NCI-H460 (cell line): ENCODE measurements around the gene TPI1. TPM values are rescaled to one million over a fixed set of nuclear protein-coding genes. Genes with fewer than 3 reads are reported as not detected.

ENCODE experiments used
- DNase-seq: peaks from one replicate; pipeline ENCODE4 v3.0.0-alpha.2; 2016; ENCODE audit warnings: low read depth; ENCODE audit errors: extremely low read depth
- polyA plus RNA-seq: library from polyadenylated mRNA; depleted of rRNA; stranded (reverse); fragments of >200 nt; gene quantifications from 2 replicates; pipeline ENCODE4 v1.2.3, GENCODE V29; 2014; cell fraction: nucleus; rRNA removed
- total RNA-seq: library from RNA; depleted of rRNA; stranded (reverse); fragments of >200 nt; shearing (Covaris generic); gene quantifications from 2 replicates; pipeline ENCODE4 v1.2.3, GENCODE V29; 2014; rRNA removed

TPI1 gene
- 885 and 1,221 TPM in 2 replicates for total RNA-seq
- 1,065 and 1,085 TPM in 2 replicates for polyA plus RNA-seq

DNA sequence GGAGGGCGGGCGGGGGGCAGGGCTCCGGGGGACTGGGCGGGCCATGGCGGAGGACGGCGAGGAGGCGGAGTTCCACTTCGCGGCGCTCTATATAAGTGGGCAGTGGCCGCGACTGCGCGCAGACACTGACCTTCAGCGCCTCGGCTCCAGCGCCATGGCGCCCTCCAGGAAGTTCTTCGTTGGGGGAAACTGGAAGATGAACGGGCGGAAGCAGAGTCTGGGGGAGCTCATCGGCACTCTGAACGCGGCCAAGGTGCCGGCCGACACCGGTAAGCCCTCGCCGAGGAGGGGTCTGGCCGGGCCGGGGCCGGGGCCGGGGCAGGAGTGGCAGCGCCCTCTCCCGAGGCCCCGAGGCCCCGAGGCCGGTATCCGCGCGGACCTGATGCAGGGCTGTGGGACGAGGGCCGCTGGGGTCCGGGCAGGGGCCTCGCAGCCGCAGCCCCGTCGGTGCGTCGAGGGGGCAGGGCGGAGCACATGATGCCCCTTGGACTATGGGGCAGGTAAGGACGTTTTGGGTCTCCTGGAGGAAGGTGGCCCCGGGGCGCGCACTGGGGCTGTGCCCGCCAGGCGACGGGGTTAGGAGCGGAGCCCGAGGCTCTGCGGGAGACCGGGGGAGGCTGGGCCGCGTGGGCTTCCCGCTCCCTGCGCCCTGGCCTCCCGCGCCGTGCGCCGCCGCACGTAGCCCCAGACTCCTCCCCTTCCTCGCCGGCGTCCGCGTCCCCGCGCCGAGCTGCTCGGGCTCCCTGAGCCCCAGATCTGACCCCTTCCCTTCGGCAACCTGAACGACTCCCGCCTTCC, at the start of gene TPI1:
Gene TPI1, plus strand, starts transcription at position 119 of the 798 bp plus-strand sequence. Its CDS starts 36 bp downstream, at position 155.
- peak; percentile 63 for DNase-seq

GRCh38 chr12:6817662-6818157, 49.6 kb upstream of the TPI1 start:
- no peak for DNase-seq

GRCh38 chr12:6818222-6818621, 49.1 kb upstream of the TPI1 start:
- no peak for DNase-seq

DNA sequence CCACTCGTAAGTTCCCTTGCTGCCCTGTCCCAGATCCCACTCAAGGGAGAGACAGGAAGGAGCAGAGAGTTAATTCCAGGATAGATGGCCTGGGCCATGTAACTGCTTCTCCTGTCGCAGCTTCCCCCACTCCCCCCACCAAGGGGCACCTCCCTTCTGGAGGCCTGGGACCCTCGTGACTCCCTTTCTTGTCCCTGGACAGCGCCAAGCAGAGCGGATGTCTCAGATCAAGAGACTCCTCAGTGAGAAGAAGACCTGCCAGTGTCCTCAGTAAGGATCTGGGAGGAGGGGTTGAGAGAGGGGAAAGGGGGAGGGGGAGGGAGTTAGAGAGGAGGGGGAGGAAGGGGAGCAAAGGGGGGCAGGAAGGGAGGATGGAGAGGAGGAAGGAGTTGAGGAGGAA, 48.7 kb upstream of the TPI1 start:
- DNase-seq = no peak

DNA sequence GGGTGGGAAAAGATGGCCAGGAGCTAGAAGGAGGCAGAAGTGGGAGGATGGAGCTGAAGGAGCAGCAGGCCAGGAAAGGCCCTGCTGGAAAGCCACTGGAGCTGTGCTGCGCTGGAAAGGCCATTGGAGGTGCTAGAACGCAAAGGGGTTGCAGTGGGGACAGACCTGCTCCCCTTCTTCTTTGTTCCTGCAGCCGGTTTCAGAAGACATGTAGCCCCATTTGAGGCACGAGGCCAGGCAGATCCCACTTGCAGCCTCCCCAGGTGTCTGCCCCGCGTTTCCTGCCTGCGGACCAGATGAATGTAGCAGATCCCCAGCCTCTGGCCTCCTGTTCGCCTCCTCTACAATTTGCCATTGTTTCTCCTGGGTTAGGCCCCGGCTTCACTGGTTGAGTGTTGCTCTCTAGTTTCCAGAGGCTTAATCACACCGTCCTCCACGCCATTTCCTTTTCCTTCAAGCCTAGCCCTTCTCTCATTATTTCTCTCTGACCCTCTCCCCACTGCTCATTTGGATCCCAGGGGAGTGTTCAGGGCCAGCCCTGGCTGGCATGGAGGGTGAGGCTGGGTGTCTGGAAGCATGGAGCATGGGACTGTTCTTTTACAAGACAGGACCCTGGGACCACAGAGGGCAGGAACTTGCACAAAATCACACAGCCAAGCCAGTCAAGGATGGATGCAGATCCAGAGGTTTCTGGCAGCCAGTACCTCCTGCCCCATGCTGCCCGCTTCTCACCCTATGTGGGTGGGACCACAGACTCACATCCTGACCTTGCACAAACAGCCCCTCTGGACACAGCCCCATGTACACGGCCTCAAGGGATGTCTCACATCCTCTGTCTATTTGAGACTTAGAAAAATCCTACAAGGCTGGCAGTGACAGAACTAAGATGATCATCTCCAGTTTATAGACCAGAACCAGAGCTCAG, 48.0 kb upstream of the TPI1 start:
- DNase-seq = no peak

GRCh38 chr12:6820166-6820565, 47.2 kb upstream of the TPI1 start:
- DNase-seq = no peak

GRCh38 chr12:6821591-6822425, 45.5 kb upstream of the TPI1 start, which contains the start of gene GPR162:
TSS of gene GPR162 (plus strand) at chr12:6821821. CDS start at chr12:6823899, 2,078 bp downstream.
- DNase-seq = no peak

DNA sequence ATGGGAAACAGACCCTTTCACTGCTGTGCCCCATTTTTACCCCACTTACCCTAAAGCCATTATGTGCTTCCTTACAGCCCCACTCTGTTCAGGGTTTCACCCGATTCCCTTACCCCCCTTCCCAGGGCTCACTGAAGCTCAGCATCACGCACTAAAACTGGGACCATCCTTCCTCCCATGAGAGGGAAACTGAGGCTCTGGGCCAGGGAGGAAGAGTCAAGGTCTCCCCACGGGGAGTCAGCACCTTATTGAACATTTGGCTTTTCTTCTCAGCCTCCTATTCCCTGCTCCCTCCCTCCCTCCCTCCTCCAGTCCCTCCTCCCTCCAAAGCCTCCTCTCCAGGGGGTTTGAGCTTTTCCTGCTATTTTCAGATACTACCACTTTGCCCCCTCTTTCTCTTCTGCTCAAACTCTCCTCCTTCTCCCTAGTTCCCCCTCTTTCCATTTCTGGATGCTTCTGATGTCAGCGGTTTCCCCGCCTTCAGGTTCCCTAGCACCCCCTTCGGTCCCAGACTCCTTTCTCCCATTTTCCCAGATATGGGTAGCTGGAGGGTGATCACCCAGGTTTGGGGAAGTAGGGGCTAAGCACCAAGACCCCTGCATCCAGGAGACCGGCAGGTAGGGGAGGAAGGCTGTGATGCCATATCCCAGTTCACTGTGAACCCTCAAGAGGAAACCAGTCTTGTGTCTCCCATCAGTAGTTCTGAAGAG, 44.8 kb upstream of the TPI1 start:
- no peak for DNase-seq

GRCh38 chr12:6823182-6824084, 43.9 kb upstream of the TPI1 start:
- no peak for DNase-seq

GRCh38 chr12:6824085-6824775, 43.1 kb upstream of the TPI1 start:
- no peak for DNase-seq

GRCh38 chr12:6824901-6825381, 42.4 kb upstream of the TPI1 start:
- no peak for DNase-seq

- DNase-seq = peak; percentile 69
Observed at GRCh38 chr12:6825398-6826124, 41.8 kb upstream of the TPI1 start.

DNA sequence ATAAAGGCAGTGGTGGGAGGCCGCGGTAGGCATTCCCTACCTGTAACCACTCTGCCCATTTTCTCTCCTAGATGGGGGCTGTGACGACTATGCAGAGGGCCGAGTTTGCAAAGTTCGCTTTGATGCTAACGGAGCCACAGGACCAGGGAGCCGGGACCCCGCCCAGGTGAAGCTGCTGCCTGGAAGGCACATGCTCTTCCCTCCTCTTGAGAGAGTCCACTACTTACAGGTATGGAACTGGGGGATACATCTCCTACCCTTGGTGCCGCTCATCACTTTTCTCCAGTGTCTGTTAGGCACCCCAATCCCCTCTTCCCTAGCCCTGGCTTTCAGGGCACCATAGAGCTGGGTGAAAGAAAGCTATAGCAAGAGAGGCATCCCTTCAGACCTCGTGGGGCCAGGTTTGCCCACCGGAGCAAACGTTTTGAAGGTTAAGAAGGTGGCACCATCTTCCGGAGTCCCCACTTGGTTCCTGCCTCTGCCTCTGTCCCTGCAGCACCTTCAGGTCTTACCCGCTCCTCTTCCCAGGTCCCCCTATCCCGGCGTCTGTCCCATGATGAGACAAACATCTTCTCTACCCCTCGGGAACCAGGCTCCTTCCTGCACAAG, 41.1 kb upstream of the TPI1 start:
- no peak for DNase-seq

GRCh38 chr12:6826734-6827436, 40.4 kb upstream of the TPI1 start:
- DNase-seq = no peak

DNA sequence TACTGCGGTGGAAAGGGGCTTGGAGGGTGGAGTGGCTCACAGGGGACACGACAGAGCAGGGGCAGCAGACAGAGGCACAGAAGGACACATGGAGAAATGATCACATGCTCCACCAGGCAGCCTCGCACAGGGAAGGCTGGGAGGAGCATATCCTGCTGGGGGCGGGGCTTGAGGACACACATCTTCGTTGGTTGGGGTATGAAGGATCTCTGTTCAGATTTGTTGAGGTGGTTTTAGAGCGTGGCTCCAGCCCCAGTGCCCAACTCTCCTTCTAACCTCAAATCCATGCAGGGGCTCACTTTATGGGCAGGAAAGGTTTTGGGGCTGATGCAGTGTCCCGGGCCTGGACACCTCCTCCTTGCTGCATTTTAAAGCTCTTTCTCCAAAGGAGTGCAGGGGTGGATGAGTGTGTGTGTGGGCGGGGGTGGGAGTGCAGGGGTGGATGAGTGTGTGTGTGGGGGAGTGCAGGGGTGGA, 39.9 kb upstream of the TPI1 start:
- peak; percentile 75 for DNase-seq
